ENCODE data around the gene RAB3IL1. TPM values are rescaled to one million over a fixed set of nuclear protein-coding genes. Genes with fewer than 3 reads are reported as not detected.

The RAB3IL1 gene
- total RNA-seq, 1 experiment from 2014 or later: 18.1 TPM

DNA sequence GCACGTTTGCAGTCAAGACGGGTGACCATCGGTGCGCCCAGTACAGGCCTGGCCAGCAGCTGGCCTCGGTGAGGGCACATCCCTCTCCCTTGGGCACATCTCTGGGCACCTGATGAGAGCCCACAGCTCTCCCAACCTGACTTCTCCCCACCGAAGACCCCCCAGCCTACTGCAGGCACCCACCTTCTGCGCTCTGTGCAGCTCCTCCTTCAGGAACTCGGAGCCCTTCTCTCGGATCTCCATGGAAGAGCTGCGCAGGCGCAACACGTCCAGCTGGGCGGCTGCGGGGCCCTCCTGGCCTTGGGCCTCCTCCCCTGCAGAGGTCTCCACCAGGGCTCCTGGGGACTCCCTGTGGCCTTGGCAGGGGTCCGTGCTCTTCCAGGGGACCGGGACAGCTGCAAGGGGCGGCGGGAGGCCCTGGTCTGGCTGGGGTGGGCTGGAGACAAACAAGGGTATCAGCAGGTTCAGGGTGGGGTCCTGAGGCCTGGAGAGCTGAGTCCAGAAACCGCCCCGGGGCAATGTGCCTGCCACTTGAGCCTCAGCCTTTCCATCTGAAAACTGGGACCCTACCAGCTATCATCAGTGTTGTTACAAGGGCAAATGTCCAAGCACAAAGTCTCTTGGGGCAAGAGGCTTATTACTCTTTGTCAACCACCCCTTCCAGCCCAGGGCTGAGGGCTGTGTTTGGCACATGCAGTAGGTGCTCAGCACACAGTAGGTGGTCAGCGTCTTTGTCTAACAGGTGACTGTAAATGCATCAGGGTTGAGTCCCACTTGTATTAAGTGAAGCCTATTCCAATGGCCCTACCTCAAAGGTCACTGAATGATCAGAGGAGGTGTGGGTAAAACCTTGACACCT lies 9.3 kb downstream of the RAB3IL1 start:
- H4K20me1 ChIP-seq (ENCODE audit: insufficient read depth): no peaks in the 10 kb centered on the region
- H3K36me3 ChIP-seq (ENCODE audit: control insufficient read depth in 1 of 2, insufficient read depth in 2 of 2, low read length in 2 of 2): no peaks in the 10 kb centered on the region
- RAD21 ChIA-PET (ENCODE audit: low non-redundant PET in 1 of 2, low total read pairs in 2 of 2, uncharacterized antibody in 2 of 2, unreplicated experiment in 2 of 2): interaction anchor here in 1 of 2 experiments (0.6 kb wide), 1 partner anchor 42 kb away, joined by 13 read pairs; no protein-coding TSS in a partner anchor
- POLR2A ChIA-PET: no interaction called here
- H3K4me2 ChIP-seq (ENCODE audit: low read length): no peak overlapping the region
- no peaks in the 10 kb centered on the region for H3K4me1 ChIP-seq (ENCODE audit: control insufficient read depth in 1 of 2, insufficient read depth in 2 of 2, low read length in 2 of 2)
- no peaks in the 10 kb centered on the region for H3K9me2 ChIP-seq (ENCODE audit: insufficient read depth)
- DNase-seq (ENCODE audit: low read depth, low spot score) (no peak), ATAC-seq (no peak)
- no peak overlapping the region for H2AFZ ChIP-seq (ENCODE audit: low read depth, low read length, poor library complexity, severe bottlenecking)
- no peaks in the 10 kb centered on the region for H3K79me2 ChIP-seq (ENCODE audit: insufficient read depth, low read length)
- TF ChIP-seq ZNF274 (IDR thresholded peaks at IDR 0.05; ENCODE audit: low read depth, low read length) (no peak), POLR2AphosphoS5 (IDR thresholded peaks at IDR 0.05; ENCODE audit: low read depth, low read length) (no peak), SP1 (IDR thresholded peaks at IDR 0.05; ENCODE audit: low read depth) (no peak), REST (IDR thresholded peaks at IDR 0.05; ENCODE audit: low read depth) (no peak), RAD21 (IDR thresholded peaks at IDR 0.05; ENCODE audit: low read depth) (no peak), POLR2A (IDR thresholded peaks at IDR 0.05; ENCODE audit: borderline replicate concordance, extremely low read depth, insufficient read depth, insufficient read length) (no peak)
- TF ChIP-seq, protein P1, sequence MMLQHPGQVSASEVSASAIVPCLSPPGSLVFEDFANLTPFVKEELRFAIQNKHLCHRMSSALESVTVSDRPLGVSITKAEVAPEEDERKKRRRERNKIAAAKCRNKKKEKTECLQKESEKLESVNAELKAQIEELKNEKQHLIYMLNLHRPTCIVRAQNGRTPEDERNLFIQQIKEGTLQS (IDR thresholded peaks at IDR 0.05): no peak
- TF ChIP-seq, protein P2, sequence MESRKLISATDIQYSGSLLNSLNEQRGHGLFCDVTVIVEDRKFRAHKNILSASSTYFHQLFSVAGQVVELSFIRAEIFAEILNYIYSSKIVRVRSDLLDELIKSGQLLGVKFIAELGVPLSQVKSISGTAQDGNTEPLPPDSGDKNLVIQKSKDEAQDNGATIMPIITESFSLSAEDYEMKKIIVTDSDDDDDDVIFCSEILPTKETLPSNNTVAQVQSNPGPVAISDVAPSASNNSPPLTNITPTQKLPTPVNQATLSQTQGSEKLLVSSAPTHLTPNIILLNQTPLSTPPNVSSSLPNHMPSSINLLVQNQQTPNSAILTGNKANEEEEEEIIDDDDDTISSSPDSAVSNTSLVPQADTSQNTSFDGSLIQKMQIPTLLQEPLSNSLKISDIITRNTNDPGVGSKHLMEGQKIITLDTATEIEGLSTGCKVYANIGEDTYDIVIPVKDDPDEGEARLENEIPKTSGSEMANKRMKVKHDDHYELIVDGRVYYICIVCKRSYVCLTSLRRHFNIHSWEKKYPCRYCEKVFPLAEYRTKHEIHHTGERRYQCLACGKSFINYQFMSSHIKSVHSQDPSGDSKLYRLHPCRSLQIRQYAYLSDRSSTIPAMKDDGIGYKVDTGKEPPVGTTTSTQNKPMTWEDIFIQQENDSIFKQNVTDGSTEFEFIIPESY (IDR thresholded peaks at IDR 0.05; ENCODE audit: extremely low read depth, insufficient replicate concordance, low read length): no peak
- no peak overlapping the region for H3K9ac ChIP-seq (ENCODE audit: low read length)
- H3K4me3 ChIP-seq (replicated peaks in 1 of 2; ENCODE audit: low read depth in 1 of 2, low read length in 2 of 2): no peak overlapping the region
- no peaks in the 10 kb centered on the region for H3K27me3 ChIP-seq (ENCODE audit: insufficient read depth, low read length)
- H3K27ac ChIP-seq (ENCODE audit: low read depth, low read length): no peak overlapping the region
- H3K9me3 ChIP-seq (ENCODE audit: control insufficient read depth in 1 of 2, insufficient read depth in 1 of 2, low read depth in 1 of 2, low read length in 2 of 2): no peaks in the 10 kb centered on the region
- intact Hi-C loops (cut with micrococcal nuclease): no loop called here
- CTCF ChIA-PET: interaction anchor here (3.2 kb wide), 1 partner anchor 10 kb away, joined by 21 read pairs; no protein-coding TSS in a partner anchor
- no TSS peak for BruUV-seq (replicated peaks)

Measured in HCT116 (cell line).